Activated T-cell treated with anti-CD3 and anti-CD28 coated beads, Interleukin-2, amount 50 U/mL, for 1 hour (primary cell): ENCODE measurements around the gene PNPT1.
A peak's percentile ranks its signal among the peaks of the same experiment; 100 is the strongest.
"Not testable (repeated sequence)": the region's sequence is repeated elsewhere in the genome, so short reads cannot be mapped to it uniquely, and the experiment has no call there.

Source experiments
- DNase-seq: peaks from one replicate; pipeline ENCODE4 v3.0.0-alpha.2; 2020

PNPT1 gene

DNA sequence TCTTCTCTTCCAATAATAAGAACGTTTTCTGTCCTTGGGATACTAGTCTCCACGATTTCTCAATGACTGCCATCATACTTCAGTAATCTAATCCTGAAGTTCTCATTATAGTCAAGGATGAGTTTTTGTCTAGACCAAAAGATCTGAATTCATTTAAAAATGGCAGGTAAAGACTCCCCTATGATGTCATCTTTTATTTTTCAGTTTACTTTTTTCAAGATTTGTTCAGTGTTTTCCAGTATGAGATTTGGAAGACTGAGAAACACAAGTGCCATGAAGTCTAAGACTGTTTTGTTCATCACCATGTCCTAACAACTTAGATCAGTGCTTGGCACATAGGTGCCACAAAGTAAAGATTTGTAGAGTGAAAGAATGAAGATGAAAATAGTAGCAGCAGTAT, 40.4 kb downstream of the PNPT1 start:
- no peak for DNase-seq

DNA sequence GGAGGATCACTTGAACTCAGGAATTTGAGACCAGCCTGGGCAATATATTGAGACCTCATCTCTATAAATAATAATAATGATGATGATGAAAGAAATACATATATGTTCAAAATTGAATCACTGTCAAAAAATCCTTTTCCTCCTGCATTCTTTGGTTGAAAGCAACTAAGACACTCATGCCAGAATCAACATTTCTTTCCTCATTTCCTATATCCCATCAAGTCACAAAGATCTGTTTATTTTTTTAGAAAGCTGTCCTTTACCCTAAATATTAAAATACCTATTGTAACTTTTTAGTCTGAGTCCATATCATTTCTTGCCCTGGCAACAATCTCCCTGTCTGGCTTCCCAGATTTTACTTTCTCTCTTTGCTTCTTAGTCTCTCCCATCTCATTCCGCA, 44.4 kb downstream of the PNPT1 start:
- no peak for DNase-seq

DNA sequence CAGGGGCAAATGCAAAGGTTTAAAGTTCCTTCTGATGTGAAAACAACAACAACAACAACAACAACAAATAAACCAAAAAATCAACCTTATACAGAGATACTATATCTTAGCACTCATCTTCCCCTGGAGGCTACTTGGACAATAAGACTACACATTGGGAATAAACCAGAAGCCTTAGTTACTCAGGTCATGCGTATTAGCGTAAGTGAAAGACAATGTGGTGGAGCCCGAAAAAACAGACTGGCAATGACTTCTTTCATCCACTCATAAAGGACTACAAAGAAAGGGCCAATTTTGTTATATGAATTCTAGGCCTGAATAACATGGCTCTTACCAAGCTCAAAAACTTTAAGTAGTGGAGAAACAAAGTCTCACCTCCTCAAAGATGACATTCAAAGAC, 56.8 kb downstream of the PNPT1 start:
- no peak for DNase-seq

DNA sequence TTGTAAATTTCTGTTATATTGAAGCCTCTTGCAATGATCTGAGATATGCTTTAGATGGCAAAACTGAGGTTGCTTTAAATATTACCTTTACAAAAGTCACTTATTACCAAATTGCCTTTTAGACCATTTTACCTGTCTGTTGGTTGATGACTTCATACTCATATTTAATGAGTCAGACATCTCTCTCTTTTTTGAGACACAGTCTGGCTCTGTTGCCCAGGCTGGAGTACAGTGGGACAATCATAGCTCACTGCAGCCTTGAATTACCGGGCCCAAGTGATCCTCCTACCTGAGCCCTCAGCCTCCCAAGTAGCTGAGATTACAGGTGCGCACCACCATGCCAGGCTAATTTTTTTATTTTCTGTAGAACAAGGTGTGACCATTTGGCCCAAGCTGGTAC, 64.7 kb downstream of the PNPT1 start:
- no peak for DNase-seq

DNA sequence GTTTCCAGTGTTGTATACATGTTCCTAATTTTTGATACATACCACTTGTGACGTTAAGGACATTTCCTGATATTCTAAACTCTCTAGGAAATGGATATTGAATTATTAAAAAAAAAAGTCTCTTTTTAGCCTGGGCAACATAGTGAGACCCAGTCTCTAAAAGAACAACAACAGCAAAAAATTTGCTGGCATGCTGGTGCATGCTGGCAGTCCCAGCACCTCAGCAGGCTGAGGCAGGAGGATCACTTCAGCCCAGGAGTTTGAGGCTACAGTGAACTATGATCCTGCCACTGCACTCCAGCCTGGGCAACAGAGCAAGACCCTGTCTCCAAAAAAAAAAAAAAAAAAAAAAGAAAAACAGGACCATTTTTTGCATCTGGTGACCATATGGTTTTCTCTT, 65.7 kb downstream of the PNPT1 start:
- no peak for DNase-seq

DNA sequence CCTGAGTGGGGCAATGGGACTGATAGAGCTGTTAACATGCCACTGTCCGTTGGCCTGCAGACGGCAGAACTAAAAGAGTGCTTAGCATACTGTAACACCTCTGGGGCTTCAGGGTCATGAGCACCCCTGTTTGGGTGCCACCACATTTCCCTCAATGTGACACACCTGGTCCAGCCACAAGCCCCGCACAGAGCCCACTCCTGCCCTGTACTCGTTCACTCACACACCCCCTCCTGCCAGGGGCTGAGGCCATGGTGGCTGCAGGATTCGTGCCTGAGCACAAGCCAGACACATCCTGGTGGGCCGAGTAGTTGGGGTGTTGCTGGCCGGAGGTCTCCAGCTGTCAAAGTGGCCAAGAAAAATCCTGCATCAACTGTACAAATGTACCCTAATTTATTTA, 71.8 kb downstream of the PNPT1 start:
- no peak for DNase-seq

DNA sequence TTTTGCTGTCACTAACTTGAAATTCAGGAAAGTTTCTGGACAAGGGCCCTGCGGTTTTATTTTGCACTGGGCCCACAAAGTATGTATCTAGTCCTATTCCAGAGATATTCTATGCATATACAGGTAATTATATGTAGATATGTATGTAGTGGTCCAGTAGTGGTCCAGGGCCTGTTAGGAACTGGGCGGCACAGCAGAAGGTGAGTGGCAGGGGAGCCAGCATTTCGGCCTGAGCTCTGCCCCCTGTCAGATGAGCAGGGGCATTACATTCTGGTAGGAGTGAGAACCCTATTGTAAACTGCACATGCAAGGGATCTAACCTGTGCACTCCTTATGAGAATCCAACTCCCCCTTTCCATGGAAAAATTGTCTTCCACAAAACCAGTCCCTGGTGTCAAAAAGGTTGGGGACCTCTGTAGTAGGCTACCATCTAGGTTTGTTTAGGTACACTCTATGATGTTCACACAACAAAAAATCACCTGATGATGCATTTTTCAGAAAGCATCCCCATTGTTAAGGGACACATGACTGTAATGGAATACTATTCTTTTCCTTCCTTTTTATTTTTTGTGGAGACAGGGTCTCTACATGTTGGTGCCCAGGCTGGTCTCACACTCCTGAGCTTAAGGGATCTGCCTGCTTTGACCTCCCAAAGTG, 73.4 kb downstream of the PNPT1 start:
- DNase-seq = no peak

DNA sequence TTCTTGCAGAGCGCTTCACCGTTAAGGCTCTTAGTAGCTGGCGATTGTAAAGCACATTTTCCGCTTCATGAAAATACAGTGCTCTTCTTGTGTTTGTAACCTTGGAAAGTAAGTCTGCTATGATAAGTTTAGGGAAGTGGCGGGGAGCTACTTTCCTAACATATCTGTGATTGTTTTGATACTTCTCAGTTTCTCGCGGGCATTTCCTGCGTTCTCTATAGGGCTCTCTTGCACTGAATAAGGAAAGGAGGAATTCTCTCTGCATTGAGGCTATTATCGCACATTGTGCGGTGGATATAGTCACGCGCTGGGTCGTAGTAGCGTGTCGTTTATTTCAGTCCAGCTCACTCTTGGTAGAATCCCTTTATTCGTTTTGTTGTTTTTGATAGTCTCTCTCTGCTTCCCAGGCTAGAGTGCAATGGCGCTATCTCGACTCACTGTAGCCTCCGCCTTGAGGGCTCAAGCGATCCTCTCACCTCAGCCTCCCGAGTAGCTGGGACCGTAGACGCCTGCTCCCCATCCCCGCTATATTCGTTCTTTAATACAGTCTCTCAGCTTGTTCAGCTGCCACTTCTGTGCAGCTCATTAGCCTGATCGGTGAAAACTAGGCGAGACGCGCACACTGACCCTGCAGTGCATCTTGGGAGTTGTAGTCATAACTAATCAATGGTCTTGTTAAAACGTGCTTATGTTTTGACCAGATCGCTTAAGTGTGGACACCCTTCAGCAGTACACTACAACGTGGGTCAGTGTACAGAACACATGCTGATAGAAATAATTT, 75.2 kb downstream of the PNPT1 start:
- peak; percentile 59 for DNase-seq

DNA sequence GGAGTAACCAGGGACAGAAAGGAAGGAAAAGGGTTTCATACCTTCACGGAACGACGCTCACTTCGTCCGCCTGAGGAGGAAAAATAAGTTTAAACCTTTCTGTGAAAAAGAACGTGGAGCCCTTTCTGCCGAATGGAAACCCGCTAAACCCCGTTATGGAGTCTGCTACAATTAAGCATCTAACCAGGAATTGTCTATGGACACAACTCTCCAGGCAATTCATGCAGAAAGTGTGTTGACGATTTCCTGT, 75.7 kb downstream of the PNPT1 start:
- DNase-seq = no peak

DNA sequence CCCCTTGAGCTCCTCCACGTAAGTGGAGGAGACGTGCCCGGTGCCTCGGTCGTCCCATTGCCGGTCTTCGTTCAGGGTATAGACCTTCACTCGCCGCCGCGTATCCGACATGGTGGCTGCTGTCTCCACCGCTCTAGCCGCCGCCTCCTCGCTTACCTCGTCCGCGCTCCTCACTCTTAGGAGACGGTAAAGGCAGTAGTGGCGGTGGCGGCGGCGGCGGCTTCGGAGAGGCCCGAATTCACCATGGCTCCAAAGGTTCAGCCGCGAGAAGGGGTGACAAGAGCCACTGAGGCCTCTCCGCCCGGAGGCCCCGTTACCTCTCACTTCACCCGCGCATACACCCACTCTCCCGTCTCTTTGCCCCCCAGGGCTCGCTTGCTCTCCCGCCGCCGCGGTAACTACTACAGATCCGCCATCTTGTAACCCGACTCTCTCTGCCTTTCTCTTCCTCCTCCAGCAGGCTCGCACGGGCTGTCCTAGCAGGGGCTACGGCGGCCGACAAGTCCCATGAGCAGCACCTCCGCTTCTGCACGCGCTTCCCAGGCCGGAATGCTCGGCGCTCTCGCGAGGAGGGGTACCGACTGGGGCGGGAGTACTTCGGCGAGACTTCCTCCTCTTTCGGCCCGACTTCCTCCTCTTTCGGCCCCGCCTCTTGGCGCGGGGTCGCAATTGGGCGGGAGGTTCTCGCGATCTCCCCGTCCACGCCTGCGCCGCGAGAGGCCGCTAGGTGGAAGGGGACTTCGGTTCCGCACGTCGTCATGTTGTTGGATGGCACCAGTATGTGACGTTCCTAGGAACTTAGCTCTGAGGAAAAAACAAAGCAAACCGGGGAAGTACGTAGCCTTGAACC, 76.2 kb downstream of the PNPT1 start, which contains the start of gene PPP4R3B:
Gene PPP4R3B (minus strand): TSS at position 448 of the 850 bp plus-strand sequence. CDS start 337 bp downstream, at position 111.
- peak; percentile 98 for DNase-seq

DNA sequence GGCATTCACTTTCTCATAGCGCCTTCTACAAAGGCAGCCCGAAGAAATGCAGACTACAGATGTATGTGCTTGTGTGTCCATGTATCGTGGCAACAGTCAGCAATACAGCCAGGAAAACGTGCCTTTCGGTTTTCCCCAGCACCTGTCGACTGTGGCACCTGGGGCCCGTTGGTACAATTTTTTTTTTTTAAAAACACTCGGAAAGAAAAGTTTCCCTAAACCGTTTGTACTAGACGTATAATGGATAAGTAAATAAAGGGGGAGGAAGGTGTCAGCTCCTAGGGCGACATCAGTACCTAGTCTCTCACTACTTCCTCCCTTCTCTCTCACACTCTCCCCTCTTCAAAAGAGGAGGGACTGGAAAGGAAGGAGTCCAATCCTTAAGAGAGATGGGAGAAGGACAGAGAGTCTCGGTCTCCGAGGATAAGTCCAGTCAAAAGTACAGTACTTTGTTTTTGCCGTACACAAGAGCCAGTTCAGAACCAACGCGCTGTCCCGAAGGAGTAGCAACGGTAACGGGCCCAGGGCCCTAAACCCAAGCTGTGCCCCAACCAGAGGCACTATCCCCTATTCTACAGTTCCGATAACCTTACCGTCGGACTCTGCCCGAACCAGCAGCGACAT, 77.0 kb downstream of the PNPT1 start:
- peak; percentile 46 for DNase-seq

DNA sequence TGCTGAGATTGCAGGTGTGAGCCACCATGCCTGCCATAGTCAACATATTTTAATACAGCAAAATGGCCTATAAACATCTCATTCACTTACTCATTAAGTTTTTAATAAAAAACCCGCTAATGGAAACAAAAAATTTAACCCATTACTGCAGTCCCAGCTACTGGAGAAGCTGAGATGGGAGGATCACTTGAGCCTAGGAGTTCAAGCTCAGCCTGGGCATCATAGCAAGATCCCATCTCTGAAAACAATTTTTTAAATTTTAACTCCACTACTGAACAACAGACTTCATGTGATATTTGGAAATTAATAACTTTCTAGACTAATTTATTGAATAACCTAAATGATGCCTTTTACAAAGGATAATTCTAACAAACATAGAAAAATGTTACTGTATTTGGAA, 81.6 kb downstream of the PNPT1 start:
- DNase-seq = no peak

DNA sequence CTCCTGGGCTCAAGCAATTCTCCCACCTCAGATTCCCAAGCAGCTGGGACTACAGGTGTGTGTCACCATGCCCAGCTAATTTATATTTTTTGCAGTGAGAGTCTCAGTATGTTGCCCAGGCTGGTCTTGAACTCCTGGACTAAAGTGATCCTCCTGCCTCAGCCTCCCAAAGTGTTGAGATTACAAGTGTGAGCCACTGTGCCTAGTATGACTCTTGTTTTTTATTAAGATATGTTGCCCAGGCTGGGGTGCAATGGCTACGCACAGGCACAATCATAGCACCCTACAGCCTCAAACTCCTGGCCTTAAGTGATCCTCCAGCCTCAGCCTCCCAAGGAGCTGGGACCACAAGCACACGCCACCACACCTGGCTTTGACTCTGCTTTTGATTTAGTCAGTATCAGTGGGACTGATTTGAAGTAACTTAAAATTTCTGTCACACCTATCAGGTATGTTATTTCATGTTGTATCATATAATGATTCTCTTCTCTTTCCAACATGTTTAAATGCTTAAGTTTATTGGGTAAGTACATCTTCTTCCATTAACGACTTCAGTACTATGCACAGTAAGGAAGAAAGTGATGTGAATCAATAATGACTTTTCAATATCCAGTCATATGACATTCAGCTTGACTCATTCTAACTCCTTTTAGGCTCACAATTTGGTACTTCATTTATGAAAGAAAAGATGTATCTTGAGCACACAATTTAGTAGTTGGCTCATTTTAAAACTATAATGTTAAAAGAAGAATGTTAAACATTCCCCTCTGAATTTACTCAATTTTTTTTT, 82.5 kb downstream of the PNPT1 start:
- DNase-seq = no peak

DNA sequence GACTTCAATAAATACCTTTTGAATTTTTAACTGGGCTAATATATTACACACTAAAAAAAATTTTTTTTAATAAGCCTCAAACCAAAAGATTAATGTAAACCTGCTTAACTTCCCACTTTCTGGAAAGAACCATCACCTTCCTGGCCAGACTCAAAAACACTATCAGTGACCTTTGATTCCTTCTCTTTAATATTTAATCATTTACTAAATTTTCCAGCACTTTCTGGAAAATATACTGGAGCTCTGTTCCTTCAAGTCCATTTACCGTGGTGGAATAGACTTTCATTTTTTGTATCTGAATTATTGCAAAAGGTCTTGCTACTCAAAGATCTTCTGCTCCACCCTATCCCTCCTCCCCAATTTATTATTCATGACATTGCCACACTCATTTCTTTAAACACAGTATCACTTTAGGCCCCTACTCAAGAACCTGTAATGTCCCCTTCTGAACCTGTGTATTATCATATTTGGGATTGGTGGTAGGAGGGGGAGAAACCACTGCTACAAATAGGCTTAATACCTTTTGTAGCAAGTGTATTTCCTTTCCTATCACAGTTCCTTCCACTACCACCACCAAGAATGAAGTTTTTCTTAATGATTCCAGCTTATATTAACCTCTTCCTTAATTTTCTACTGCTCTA, 83.6 kb downstream of the PNPT1 start:
- no peak for DNase-seq

DNA sequence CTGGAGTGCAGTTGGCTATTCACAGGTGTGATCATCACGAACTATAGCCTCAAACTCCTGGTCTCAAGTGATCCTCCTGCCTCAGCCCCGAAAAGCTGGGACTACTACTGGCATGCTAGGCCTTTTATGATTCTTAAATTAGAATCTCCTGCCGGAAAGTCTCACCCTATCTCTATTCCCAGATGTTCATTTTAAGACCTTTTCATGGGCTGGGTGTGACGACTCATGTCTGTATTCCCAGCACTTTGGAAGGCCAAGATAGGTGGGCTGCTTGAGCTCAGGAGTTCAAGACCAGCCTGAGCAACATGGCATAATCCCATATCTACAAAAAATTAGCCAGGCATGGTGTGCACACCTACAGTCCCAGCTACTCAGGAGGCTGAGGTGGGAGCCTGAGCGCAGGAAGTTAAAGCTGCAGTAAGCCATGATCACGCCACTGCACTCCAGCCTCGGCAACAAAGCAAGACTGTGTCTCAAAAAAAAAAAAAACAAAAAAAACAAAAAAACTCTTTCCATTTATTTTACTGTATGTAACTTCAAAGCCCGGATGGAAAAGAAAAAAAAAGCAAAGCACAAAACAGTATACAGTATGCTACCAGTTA, 84.3 kb downstream of the PNPT1 start:
- no peak for DNase-seq

DNA sequence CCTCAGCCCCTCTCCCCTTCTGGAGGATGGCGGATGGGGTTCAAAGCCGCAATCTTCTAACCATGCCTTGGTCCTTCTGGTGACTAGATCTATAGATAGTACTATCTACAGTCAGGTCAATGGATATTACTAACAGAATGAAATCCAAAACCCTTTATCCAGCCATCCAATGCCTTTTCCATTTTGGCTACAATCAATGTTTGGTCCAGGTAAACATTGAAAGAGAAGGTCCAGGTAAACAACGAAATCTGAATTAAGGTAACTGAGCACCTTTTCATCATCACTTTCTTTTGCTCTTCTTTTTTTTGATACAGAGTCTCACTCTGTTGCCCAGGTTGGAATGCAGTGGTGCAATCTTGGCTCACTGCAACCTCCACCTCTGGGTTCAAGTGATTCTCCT, 85.9 kb downstream of the PNPT1 start:
- no peak for DNase-seq

DNA sequence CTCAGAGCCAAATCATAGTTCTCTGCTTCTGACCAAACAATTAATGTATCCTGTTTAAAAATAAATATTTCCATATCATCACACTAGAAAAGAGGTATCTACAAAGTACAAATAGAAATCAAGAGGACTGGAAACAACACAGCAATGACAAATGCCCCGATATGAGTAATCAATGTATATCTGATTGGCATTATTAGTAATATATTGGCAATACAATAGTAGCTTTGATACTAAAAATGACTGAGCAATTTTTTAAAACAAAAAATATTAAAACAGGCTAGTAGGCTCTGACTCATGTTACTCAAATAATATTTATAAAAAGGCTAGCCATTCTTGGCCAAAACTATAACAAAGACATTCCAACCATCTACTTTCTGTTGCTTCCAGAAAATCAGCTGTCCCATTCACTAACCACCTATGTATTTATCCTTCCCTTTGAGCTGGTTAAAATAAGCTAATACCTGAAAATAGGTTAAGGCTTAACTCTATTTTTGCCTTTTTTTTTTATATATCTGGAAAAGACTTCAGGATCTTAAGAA, 89.5 kb downstream of the PNPT1 start:
- no peak for DNase-seq

DNA sequence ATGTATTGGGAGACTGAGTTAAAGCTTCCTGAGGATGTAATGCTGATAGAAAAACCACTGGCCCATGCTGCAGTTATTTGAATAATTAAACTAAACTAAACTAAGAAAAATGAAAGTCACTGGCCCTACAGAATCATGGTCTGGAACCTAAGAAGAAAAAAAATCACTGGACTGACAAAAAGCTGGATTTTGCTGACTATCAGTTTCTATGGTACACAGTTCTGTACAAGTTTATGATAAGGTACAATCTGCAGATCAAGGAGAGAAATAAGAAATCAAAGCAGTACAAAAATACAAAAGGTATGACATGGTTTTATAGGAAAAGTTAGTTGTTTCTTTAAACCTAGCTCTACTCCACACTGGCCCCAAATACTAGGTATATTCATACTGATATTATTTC, 91.8 kb downstream of the PNPT1 start:
- no peak for DNase-seq

DNA sequence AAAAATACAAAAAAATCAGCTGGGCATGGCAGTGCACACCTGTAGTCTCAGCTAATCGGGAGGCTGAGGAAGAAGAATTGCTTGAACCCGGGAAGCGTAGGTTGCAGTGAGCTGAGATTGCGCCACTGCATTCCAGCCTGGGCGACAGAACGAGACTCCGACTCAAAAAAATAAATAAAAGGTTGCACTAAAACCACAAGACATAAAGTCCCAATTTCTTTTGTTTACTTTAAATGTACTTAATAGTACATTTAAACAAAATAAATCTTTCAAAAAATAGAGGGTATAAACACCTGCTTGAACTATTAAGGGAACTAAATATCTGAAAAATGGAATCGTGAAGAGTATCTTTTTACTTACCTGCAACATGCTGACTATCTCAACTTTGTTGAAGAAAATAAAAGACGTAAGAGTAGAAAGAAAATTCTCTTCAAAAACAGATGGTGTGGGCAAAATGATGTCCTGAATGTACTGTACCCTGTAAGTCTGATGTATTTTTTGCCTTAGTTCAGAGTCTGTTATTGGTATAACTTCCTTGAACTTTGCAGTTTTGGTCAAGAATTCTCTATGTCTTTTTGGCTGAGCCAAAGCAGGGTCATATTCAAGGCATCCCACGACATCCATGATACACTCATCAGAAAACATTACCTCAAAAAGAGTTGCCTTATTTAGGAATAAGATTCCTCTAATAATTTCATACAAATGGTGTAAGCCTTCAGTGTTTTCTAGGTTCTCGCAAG, 95.4 kb downstream of the PNPT1 start:
- DNase-seq = no peak

DNA sequence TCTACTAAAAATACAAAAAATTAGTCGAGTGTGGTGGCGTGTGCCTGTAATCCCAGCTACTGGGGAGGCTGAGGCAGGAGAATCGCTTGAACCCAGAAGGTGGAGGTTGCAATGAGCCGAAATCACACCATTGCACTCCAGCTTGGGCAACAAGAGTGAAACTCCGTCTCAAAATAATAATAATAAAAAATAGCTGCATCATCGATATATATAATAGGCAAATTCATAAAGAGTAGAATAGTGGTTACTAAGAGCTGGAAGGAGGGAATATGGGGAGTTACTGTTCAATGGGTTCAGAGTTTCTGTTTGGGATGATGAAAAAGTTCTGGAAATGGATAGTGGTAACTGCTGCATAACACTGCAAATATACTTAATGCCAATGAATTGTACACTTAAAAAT, 96.8 kb downstream of the PNPT1 start:
- not testable (repeated sequence) for DNase-seq

DNA sequence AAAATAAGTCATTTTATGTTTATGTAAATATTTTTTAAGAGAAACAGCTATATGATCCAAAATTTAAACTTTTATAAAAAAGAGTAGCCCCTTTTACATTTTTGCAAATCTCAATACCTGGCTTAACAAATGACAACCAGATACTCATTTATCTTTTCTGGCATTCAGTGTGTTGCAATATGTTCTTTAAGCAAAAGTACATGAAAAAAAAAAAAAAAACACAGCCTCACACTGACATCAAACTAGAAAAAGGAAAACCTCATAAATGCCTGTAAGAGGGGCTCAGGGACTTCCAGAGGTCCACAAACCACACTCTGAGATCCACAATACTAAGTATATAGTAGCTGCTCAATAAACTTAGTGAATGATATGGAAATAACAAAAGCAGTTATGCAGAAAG, 98.1 kb downstream of the PNPT1 start:
- no peak for DNase-seq
